ENCODE data around the gene PCNX2. TPM values are rescaled to one million over a fixed set of nuclear protein-coding genes. Genes with fewer than 3 reads are reported as not detected.

PCNX2 gene
- total RNA-seq, 1 experiment from 2014 or later = 50.8 TPM

DNA sequence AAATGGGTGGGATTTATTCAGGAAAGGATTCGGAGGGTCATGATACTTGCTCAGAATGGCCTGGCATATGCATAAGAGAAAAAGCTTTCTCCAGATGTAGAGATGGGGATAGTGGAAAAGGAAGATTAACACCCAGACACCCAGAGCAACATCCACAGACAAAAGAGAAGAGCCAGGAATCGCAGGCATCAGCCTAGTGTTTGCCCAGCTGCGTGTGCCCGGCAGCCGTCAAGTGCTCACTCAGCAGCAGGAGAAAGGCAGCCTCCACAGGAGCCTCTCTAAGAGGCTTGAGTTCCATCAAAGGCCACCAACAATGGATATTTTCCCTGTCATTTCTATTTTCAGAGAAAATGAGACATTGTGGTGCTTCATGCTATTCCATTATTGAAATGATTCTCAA lies 290.4 kb downstream of the PCNX2 start (continued):
- TF ChIP-seq ZNF219 (CRISPR knock-in tag; IDR thresholded peaks at IDR 0.05; ENCODE audit: borderline replicate concordance) = no peak
- TF ChIP-seq, protein P1, sequence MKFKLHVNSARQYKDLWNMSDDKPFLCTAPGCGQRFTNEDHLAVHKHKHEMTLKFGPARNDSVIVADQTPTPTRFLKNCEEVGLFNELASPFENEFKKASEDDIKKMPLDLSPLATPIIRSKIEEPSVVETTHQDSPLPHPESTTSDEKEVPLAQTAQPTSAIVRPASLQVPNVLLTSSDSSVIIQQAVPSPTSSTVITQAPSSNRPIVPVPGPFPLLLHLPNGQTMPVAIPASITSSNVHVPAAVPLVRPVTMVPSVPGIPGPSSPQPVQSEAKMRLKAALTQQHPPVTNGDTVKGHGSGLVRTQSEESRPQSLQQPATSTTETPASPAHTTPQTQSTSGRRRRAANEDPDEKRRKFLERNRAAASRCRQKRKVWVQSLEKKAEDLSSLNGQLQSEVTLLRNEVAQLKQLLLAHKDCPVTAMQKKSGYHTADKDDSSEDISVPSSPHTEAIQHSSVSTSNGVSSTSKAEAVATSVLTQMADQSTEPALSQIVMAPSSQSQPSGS (CRISPR knock-in tag; IDR thresholded peaks at IDR 0.05; ENCODE audit: borderline replicate concordance, low read depth) = no peak
- no peak for TF ChIP-seq GTF2I (CRISPR knock-in tag; conservative IDR thresholded peaks at IDR 0.05)

DNA sequence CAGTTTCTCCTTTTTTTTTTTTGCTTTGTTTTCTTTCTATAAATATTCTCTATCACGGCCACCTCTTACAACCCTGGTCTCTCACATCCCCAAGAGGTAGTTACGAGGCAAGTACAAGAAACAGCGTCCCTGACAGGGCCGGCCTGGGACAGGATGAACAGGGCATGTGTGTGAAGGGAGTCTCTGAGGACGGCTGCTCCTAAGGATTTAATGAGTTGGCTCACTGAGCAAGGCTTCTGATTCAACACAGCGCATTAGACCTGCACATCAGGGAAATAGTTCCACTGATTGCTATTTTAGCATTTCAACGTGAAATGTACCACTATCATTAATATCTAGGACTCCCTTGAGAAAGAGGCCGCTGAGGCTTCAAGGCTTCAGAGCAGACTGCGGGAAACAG lies 291.1 kb downstream of the PCNX2 start:
- Mint-ChIP-seq H3K4me3 (no peak overlapping the region), H3K36me3 (peaks cover 34% of the 10 kb centered on the region), H3K27ac (no peak overlapping the region), H3K4me1 (no peaks in the 10 kb centered on the region), H3K9me3 (0 out of 2 replicates have a peak, but pooled peaks cover 4% of the 10 kb centered on the region), H3K27me3 (ENCODE audit: low read depth) (no peaks in the 10 kb centered on the region)
- ChIA-PET POLR2A (no interaction called here), CTCF (no interaction called here)
- DNase-seq (ENCODE audit: low spot score) = no peak
- no peak for ATAC-seq
- TF ChIP-seq SMAD3 (CRISPR knock-in tag; IDR thresholded peaks at IDR 0.05; ENCODE audit: borderline replicate concordance) (no peak), ZNF232 (CRISPR knock-in tag; IDR thresholded peaks at IDR 0.05) (no peak), MXD4 (CRISPR knock-in tag; IDR thresholded peaks at IDR 0.05; ENCODE audit: borderline replicate concordance) (no peak), NFYB (CRISPR knock-in tag; conservative IDR thresholded peaks at IDR 0.05; ENCODE audit: low read depth) (no peak), GABPB1 (CRISPR knock-in tag; IDR thresholded peaks at IDR 0.05) (no peak), NR3C1 (CRISPR knock-in tag; conservative IDR thresholded peaks at IDR 0.05; ENCODE audit: low read depth) (no peak), SP1 (CRISPR knock-in tag; conservative IDR thresholded peaks at IDR 0.05) (no peak), SMAD4 (CRISPR knock-in tag; IDR thresholded peaks at IDR 0.05) (no peak)
- TF ChIP-seq, protein P2, sequence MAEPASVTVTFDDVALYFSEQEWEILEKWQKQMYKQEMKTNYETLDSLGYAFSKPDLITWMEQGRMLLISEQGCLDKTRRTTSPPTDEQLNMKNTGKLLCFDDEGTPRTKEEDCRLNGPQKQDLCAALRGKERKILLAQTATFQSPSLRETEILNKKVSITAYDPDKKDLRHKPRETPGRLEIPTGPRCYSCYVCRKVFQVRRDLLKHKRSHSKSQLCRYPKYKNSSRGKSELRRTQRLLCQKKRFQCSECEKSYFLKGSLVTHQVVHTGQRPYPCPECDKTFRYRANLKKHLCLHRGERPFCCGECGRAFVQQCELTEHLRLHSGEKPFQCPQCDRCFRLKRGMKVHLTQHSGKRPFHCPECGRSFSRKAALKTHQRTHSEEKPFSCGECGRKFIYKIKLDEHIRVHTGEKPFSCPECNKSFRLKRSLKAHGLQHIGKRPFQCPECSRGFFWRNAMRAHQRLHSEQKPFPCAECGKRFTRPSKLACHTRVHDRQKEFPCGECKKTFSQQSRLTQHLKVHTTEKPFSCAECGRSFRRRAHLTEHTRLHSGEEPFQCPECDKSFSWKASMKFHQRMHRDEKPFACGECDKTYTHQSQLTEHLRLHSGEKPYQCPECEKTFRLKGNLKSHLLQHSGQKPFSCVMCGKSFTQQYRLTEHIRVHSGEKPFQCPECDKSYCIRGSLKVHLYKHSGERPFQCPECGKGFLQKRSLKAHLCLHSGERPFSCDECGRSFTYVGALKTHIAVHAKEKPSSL (CRISPR knock-in tag; conservative IDR thresholded peaks at IDR 0.05) = no peak
- TF ChIP-seq, protein P3, sequence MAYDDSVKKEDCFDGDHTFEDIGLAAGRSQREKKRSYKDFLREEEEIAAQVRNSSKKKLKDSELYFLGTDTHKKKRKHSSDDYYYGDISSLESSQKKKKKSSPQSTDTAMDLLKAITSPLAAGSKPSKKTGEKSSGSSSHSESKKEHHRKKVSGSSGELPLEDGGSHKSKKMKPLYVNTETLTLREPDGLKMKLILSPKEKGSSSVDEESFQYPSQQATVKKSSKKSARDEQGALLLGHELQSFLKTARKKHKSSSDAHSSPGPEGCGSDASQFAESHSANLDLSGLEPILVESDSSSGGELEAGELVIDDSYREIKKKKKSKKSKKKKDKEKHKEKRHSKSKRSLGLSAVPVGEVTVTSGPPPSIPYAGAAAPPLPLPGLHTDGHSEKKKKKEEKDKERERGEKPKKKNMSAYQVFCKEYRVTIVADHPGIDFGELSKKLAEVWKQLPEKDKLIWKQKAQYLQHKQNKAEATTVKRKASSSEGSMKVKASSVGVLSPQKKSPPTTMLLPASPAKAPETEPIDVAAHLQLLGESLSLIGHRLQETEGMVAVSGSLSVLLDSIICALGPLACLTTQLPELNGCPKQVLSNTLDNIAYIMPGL (CRISPR knock-in tag; IDR thresholded peaks at IDR 0.05) = no peak
- TF ChIP-seq, protein P4, sequence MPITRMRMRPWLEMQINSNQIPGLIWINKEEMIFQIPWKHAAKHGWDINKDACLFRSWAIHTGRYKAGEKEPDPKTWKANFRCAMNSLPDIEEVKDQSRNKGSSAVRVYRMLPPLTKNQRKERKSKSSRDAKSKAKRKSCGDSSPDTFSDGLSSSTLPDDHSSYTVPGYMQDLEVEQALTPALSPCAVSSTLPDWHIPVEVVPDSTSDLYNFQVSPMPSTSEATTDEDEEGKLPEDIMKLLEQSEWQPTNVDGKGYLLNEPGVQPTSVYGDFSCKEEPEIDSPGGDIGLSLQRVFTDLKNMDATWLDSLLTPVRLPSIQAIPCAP (CRISPR knock-in tag; IDR thresholded peaks at IDR 0.05) = no peak
- TF ChIP-seq, protein P5, sequence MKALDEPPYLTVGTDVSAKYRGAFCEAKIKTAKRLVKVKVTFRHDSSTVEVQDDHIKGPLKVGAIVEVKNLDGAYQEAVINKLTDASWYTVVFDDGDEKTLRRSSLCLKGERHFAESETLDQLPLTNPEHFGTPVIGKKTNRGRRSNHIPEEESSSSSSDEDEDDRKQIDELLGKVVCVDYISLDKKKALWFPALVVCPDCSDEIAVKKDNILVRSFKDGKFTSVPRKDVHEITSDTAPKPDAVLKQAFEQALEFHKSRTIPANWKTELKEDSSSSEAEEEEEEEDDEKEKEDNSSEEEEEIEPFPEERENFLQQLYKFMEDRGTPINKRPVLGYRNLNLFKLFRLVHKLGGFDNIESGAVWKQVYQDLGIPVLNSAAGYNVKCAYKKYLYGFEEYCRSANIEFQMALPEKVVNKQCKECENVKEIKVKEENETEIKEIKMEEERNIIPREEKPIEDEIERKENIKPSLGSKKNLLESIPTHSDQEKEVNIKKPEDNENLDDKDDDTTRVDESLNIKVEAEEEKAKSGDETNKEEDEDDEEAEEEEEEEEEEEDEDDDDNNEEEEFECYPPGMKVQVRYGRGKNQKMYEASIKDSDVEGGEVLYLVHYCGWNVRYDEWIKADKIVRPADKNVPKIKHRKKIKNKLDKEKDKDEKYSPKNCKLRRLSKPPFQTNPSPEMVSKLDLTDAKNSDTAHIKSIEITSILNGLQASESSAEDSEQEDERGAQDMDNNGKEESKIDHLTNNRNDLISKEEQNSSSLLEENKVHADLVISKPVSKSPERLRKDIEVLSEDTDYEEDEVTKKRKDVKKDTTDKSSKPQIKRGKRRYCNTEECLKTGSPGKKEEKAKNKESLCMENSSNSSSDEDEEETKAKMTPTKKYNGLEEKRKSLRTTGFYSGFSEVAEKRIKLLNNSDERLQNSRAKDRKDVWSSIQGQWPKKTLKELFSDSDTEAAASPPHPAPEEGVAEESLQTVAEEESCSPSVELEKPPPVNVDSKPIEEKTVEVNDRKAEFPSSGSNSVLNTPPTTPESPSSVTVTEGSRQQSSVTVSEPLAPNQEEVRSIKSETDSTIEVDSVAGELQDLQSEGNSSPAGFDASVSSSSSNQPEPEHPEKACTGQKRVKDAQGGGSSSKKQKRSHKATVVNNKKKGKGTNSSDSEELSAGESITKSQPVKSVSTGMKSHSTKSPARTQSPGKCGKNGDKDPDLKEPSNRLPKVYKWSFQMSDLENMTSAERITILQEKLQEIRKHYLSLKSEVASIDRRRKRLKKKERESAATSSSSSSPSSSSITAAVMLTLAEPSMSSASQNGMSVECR (CRISPR knock-in tag; IDR thresholded peaks at IDR 0.05; ENCODE audit: borderline replicate concordance) = no peak
- TF ChIP-seq, protein P6, sequence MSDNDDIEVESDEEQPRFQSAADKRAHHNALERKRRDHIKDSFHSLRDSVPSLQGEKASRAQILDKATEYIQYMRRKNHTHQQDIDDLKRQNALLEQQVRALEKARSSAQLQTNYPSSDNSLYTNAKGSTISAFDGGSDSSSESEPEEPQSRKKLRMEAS (CRISPR knock-in tag; IDR thresholded peaks at IDR 0.05) = no peak
- TF ChIP-seq, protein P7, sequence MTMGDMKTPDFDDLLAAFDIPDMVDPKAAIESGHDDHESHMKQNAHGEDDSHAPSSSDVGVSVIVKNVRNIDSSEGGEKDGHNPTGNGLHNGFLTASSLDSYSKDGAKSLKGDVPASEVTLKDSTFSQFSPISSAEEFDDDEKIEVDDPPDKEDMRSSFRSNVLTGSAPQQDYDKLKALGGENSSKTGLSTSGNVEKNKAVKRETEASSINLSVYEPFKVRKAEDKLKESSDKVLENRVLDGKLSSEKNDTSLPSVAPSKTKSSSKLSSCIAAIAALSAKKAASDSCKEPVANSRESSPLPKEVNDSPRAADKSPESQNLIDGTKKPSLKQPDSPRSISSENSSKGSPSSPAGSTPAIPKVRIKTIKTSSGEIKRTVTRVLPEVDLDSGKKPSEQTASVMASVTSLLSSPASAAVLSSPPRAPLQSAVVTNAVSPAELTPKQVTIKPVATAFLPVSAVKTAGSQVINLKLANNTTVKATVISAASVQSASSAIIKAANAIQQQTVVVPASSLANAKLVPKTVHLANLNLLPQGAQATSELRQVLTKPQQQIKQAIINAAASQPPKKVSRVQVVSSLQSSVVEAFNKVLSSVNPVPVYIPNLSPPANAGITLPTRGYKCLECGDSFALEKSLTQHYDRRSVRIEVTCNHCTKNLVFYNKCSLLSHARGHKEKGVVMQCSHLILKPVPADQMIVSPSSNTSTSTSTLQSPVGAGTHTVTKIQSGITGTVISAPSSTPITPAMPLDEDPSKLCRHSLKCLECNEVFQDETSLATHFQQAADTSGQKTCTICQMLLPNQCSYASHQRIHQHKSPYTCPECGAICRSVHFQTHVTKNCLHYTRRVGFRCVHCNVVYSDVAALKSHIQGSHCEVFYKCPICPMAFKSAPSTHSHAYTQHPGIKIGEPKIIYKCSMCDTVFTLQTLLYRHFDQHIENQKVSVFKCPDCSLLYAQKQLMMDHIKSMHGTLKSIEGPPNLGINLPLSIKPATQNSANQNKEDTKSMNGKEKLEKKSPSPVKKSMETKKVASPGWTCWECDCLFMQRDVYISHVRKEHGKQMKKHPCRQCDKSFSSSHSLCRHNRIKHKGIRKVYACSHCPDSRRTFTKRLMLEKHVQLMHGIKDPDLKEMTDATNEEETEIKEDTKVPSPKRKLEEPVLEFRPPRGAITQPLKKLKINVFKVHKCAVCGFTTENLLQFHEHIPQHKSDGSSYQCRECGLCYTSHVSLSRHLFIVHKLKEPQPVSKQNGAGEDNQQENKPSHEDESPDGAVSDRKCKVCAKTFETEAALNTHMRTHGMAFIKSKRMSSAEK (CRISPR knock-in tag; IDR thresholded peaks at IDR 0.05; ENCODE audit: borderline replicate concordance) = no peak
- TF ChIP-seq, protein P8, sequence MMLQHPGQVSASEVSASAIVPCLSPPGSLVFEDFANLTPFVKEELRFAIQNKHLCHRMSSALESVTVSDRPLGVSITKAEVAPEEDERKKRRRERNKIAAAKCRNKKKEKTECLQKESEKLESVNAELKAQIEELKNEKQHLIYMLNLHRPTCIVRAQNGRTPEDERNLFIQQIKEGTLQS (CRISPR knock-in tag; conservative IDR thresholded peaks at IDR 0.05) = no peak
- TF ChIP-seq, protein P9, sequence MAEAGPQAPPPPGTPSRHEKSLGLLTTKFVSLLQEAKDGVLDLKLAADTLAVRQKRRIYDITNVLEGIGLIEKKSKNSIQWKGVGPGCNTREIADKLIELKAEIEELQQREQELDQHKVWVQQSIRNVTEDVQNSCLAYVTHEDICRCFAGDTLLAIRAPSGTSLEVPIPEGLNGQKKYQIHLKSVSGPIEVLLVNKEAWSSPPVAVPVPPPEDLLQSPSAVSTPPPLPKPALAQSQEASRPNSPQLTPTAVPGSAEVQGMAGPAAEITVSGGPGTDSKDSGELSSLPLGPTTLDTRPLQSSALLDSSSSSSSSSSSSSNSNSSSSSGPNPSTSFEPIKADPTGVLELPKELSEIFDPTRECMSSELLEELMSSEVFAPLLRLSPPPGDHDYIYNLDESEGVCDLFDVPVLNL (CRISPR knock-in tag; IDR thresholded peaks at IDR 0.05; ENCODE audit: borderline replicate concordance, low read depth) = no peak

Measured in WTC11 (cell line).